Common myeloid progenitor, CD34-positive (primary cell): ENCODE data around the gene ZNF516.

Experiments used
- CTCF ChIA-PET: fragments of 350-600 bp; sonication (Branson Sonifier 250); formaldehyde crosslinking; loops from one replicate; lab custom pipeline; 2021; ENCODE audit warnings: antibody characterized with exemption; lab: Charles Lee
- POLR2A ChIA-PET: fragments of 350-600 bp; sonication (Branson Sonifier 250); formaldehyde crosslinking; loops from one replicate; lab custom pipeline; 2021; ENCODE audit warnings: antibody characterized with exemption; lab: Charles Lee
- DNase-seq, 3 donors: peaks; one replicate each; pipeline versions ENCODE4 v3.0.0 to v3.0.0-alpha.2; 2013
- H3K27ac ChIP-seq, 2 experiments: 1 replicate in 1 of 2; 2 replicates in 1 of 2; pipeline ENCODE4 v1.7.0; 2013; ENCODE audit warnings: inconsistent platforms in 2 of 2, low read length in 2 of 2, mild to moderate bottlenecking in 2 of 2, low read depth in 1 of 2, moderate library complexity in 1 of 2; ENCODE audit not compliant: severe bottlenecking in 2 of 2, insufficient read depth in 1 of 2, poor library complexity in 1 of 2
- H3K27me3 ChIP-seq, 5 experiments: replicated peaks in 2 of 5; 1 replicate in 3 of 5; 2 replicates in 2 of 5; pipeline versions ENCODE4 v1.6.1 to v1.7.0; 2013; ENCODE audit warnings: low read length in 4 of 5, mild to moderate bottlenecking in 2 of 5, moderate library complexity in 2 of 5, inconsistent platforms in 1 of 5; ENCODE audit not compliant: insufficient read depth in 5 of 5, control insufficient read depth in 4 of 5
- H3K36me3 ChIP-seq, 4 experiments: 1 replicate in 2 of 4; 2 replicates in 2 of 4; pipeline versions ENCODE4 v1.6.1 to v1.7.0; 2013; ENCODE audit warnings: low read length in 3 of 4, control low read depth in 1 of 4, mild to moderate bottlenecking in 1 of 4; ENCODE audit not compliant: control insufficient read depth in 4 of 4, insufficient read depth in 4 of 4
- H3K4me1 ChIP-seq, 4 experiments: 1 replicate in 3 of 4; 2 replicates in 1 of 4; pipeline versions ENCODE4 v1.6.1 to v1.7.1; 2013; ENCODE audit warnings: low read length in 3 of 4, mild to moderate bottlenecking in 3 of 4, control low read depth in 1 of 4, inconsistent platforms in 1 of 4, moderate library complexity in 1 of 4; ENCODE audit not compliant: control insufficient read depth in 4 of 4, insufficient read depth in 4 of 4; ENCODE audit errors: control extremely low read depth in 1 of 4
- H3K4me3 ChIP-seq, 7 experiments: 1 replicate in 4 of 7; 2 replicates in 3 of 7; pipeline versions ENCODE4 v1.5.1 to v1.7.0; 2013; ENCODE audit warnings: mild to moderate bottlenecking in 7 of 7, low read length in 6 of 7, moderate library complexity in 6 of 7, inconsistent platforms in 2 of 7, low read depth in 2 of 7, control low read depth in 1 of 7; ENCODE audit not compliant: insufficient read depth in 4 of 7, control insufficient read depth in 1 of 7; ENCODE audit errors: extremely low read depth in 1 of 7
- H3K9me3 ChIP-seq, 5 experiments: 1 replicate in 4 of 5; 2 replicates in 1 of 5; pipeline versions ENCODE4 v1.6.1 to v1.7.1; 2013; ENCODE audit warnings: low read length in 4 of 5, mild to moderate bottlenecking in 2 of 5, inconsistent platforms in 1 of 5, low read depth in 1 of 5, moderate library complexity in 1 of 5; ENCODE audit not compliant: control insufficient read depth in 4 of 5, insufficient read depth in 2 of 5; ENCODE audit errors: control extremely low read depth in 1 of 5
- WGBS: methylation state at CpG from one replicate; pipeline ENCODE4 v1.1.5; 2013; ENCODE audit not compliant: insufficient coverage; 5-methylcytosine and 5-hydroxymethylcytosine counted together

The ZNF516 gene

GRCh38 chr18:76461148-76461547 is 33.9 kb downstream of the ZNF516 start:
- H3K27ac ChIP-seq, result no peak overlapping the region
- H3K4me1 ChIP-seq, result peaks cover 0 to 16% (median 7%) of the 10 kb centered on the region in 4 experiments
- CTCF ChIA-PET, result interaction anchor here (1.1 to 2.0 kb wide), 3 partner anchors 13 to 18 kb away, joined by 3 to 6 read pairs (median 4); no protein-coding TSS in a partner anchor
- POLR2A ChIA-PET, result interaction anchor here (0.6 kb wide), 1 partner anchor 664 kb away, joined by 4 read pairs; no protein-coding TSS in a partner anchor
- H3K36me3 ChIP-seq, result peaks cover 4 to 29% (median 17%) of the 10 kb centered on the region in 4 experiments
- WGBS, result 100% methylated on average over 4 of the region's 8 CpGs
- DNase-seq, result no peak
- no peaks in the 10 kb centered on the region for H3K9me3 ChIP-seq
- no peaks in the 10 kb centered on the region for H3K27me3 ChIP-seq
- H3K4me3 ChIP-seq, result no peak overlapping the region

- WGBS, result 83% methylated on average over 7 of the region's 9 CpGs
- H3K9me3 ChIP-seq, result no peaks in the 10 kb centered on the region
These were observed 34.6 kb downstream of the ZNF516 start for GRCh38 chr18:76460482-76460881.

GRCh38 chr18:76459687-76460350 is 35.2 kb downstream of the ZNF516 start:
- DNase-seq, result no peak
- H3K36me3 ChIP-seq, result peaks cover 4 to 26% (median 17%) of the 10 kb centered on the region in 4 experiments
- 95% methylated on average over 24 of the region's 26 CpGs for WGBS
- H3K4me1 ChIP-seq, result peaks cover 0 to 14% (median 4%) of the 10 kb centered on the region in 4 experiments
- H3K27ac ChIP-seq, result no peak overlapping the region
- H3K4me3 ChIP-seq, result no peak overlapping the region
- ChIA-PET CTCF (interaction anchor here (1.1 to 2.0 kb wide), 2 partner anchors 15 to 17 kb away, joined by 4 to 6 read pairs; no protein-coding TSS in a partner anchor), POLR2A (no interaction called here)
- H3K9me3 ChIP-seq, result no peaks in the 10 kb centered on the region
- no peaks in the 10 kb centered on the region for H3K27me3 ChIP-seq

More at GRCh38 chr18:76460482-76460881, 34.6 kb downstream of the ZNF516 start:
- POLR2A ChIA-PET, result interaction anchor here (0.6 kb wide), 1 partner anchor 664 kb away, joined by 4 read pairs; no protein-coding TSS in a partner anchor
- H3K36me3 ChIP-seq, result peaks cover 4 to 29% (median 17%) of the 10 kb centered on the region in 4 experiments
- no peaks in the 10 kb centered on the region for H3K27me3 ChIP-seq
- H3K4me3 ChIP-seq, result no peak overlapping the region
- H3K4me1 ChIP-seq, result peaks cover 0 to 14% (median 4%) of the 10 kb centered on the region in 4 experiments
- no peak overlapping the region for H3K27ac ChIP-seq
- no peak for DNase-seq
- CTCF ChIA-PET, result interaction anchor here (1.1 to 2.0 kb wide), 3 partner anchors 14 to 18 kb away, joined by 3 to 6 read pairs (median 4); no protein-coding TSS in a partner anchor

- DNase-seq, result no peak
- H3K4me3 ChIP-seq, result no peak overlapping the region
- CTCF ChIA-PET, result no interaction called here
- WGBS, result 97% methylated on average over 16 of the region's 17 CpGs
- no peaks in the 10 kb centered on the region for H3K9me3 ChIP-seq
- peaks cover 0 to 14% (median 4%) of the 10 kb centered on the region in 4 experiments for H3K4me1 ChIP-seq
- POLR2A ChIA-PET, result no interaction called here
- no peaks in the 10 kb centered on the region for H3K27me3 ChIP-seq
- H3K36me3 ChIP-seq, result peaks cover 4 to 25% (median 17%) of the 10 kb centered on the region in 4 experiments
- H3K27ac ChIP-seq, result no peak overlapping the region
These were observed 35.7 kb downstream of the ZNF516 start for GRCh38 chr18:76459312-76459686.

- ChIA-PET POLR2A (no interaction called here), CTCF (interaction anchor here (1.9 kb wide), 1 partner anchor 61 kb away, joined by 7 read pairs; no protein-coding TSS in a partner anchor)
- peaks cover 4 to 25% (median 17%) of the 10 kb centered on the region in 4 experiments for H3K36me3 ChIP-seq
- H3K27ac ChIP-seq, result no peak overlapping the region
- no peaks in the 10 kb centered on the region for H3K27me3 ChIP-seq
- H3K4me1 ChIP-seq, result peaks cover 0 to 18% (median 4%) of the 10 kb centered on the region in 4 experiments
- DNase-seq, result no peak
- WGBS, result 95% methylated on average over 48 of the region's 51 CpGs
- no peak overlapping the region for H3K4me3 ChIP-seq
- H3K9me3 ChIP-seq, result no peaks in the 10 kb centered on the region
These were observed 36.3 kb downstream of the ZNF516 start for GRCh38 chr18:76458522-76459311.

- Histone ChIP-seq H3K27me3 (no peaks in the 10 kb centered on the region), H3K4me3 (no peak overlapping the region), H3K27ac (no peak overlapping the region), H3K9me3 (no peaks in the 10 kb centered on the region), H3K4me1 (peaks cover 0 to 23% (median 7%) of the 10 kb centered on the region in 4 experiments), H3K36me3 (peaks cover 4 to 25% (median 17%) of the 10 kb centered on the region in 4 experiments)
- ChIA-PET CTCF (interaction anchor here (0.5 to 2.7 kb wide), 5 partner anchors 15 to 84 kb away, joined by 4 to 9 read pairs (median 4); no protein-coding TSS in a partner anchor), POLR2A (no interaction called here)
- DNase-seq, result no peak
- WGBS, result 97% methylated on average over 6 of the region's 9 CpGs
These were observed 37.1 kb downstream of the ZNF516 start for GRCh38 chr18:76457957-76458356.
